Spinal cord (tissue), 10 donors: ENCODE results near the gene TNIK. TPM values are rescaled to one million over a fixed set of nuclear protein-coding genes. Genes with fewer than 3 reads are reported as not detected.

Experiments used
- DNase-seq, 6 donors: peaks; one replicate each; pipeline versions ENCODE4 v3.0.0 to v3.0.0-alpha.2; 2013 to 2015; ENCODE audit warnings: low spot score in 6 of 6, low read depth in 4 of 6
- H3K27ac ChIP-seq: one replicate; pipeline ENCODE4 v1.5.1; 2013; ENCODE audit warnings: low read depth, low read length, control low read depth
- H3K27me3 ChIP-seq: one replicate; pipeline ENCODE4 v1.6.1; 2013; ENCODE audit warnings: low read length; ENCODE audit not compliant: control insufficient read depth, insufficient read depth
- H3K36me3 ChIP-seq: one replicate; pipeline ENCODE4 v1.6.1; 2013; ENCODE audit warnings: low read length; ENCODE audit not compliant: control insufficient read depth, insufficient read depth
- H3K4me1 ChIP-seq: one replicate; pipeline ENCODE4 v1.6.1; 2013; ENCODE audit warnings: low read length; ENCODE audit not compliant: control insufficient read depth, insufficient read depth
- H3K4me3 ChIP-seq: one replicate; pipeline ENCODE4 v1.5.1; 2013; ENCODE audit warnings: low read depth, low read length, control low read depth
- H3K9me3 ChIP-seq: one replicate; pipeline ENCODE4 v1.6.1; 2013; ENCODE audit warnings: low read length; ENCODE audit not compliant: control insufficient read depth, insufficient read depth
- WGBS: methylation state at CpG from one replicate; pipeline ENCODE4 v1.1.5; 2013; ENCODE audit warnings: missing lambda C conversion rate; ENCODE audit not compliant: insufficient coverage; 5-methylcytosine and 5-hydroxymethylcytosine counted together
- polyA plus RNA-seq, 2 donors: library from polyadenylated mRNA; unstranded; fragments of 120-200 nt; gene quantifications; one replicate each; pipeline ENCODE4 v1.2.1, GENCODE V29; 2013; ENCODE audit not compliant: insufficient read length in 2 of 2
- total RNA-seq, 2 donors: library from RNA; depleted of rRNA in 1 of 2; stranded (reverse); fragments of 120-200 nt in 1 of 2; fragments of >200 nt in 1 of 2; gene quantifications; one replicate each; pipeline versions ENCODE4 v1.2.3 to v1.2.4, GENCODE V29; 2013 to 2014
- donor health status: healthy.

The TNIK gene
- total and polyA plus RNA-seq, 4 donors: 38.3 to 105 (median 88.5) TPM

DNA sequence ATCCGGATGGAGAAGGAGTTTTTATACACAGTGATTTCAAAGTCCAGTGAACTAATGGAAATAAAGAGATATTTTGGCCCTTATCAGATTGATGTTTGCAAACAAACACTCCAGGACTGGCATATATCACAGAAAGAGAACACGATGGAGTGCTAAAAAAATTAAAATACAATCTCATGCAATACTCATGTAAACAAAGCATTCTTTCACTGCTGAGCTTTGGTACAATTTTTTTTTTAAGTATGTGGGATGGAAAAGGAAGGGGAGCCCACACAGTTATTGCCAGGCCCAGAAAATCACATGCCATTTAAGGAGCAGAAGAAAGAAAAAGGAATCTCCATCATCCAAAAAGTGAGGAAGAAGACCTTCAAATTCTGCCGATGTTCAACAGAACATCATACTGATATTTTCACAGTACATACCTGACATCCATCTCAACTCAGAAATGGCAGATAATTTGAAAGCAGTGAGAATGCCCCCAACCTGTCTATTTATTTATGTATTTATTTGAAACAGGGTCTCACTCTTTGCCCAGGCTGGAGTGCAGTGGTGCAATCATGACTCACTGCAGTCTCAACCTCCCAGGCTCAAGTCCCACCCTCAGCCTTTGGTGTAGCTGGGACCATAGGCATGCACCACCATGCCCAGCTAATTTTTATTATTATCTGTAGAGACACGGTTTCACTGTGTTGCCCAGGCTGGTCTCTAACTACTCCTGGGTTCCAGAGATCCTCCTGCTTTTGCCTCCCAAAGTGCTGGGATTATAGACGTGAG is 326.2 kb downstream of the TNIK start:
- Histone ChIP-seq H3K4me3 (no peak overlapping the region), H3K4me1 (no peaks in the 10 kb centered on the region), H3K36me3 (peaks cover 5% of the 10 kb centered on the region), H3K27ac (no peak overlapping the region), H3K9me3 (no peaks in the 10 kb centered on the region), H3K27me3 (no peaks in the 10 kb centered on the region)
- 82% methylated on average over 2 of the region's 5 CpGs for WGBS
- DNase-seq: no peak

DNA sequence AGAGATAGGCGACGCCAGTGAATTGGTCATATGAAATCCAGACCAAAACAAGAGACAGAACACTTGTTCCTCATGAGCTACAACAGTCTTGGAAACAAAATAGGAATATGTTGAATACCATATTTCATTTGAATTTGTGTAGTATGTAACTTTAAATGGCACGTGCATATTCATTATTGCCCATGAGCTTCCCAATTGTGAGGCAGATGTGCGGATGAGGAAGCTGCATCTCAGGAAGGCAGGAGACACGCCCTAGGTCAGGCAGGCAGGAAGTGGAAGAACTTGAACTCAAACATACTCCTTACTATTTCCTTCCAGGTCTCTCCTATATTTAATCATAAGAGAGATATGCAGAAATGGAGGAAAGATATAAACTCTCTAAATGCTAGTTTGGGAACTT is 326.9 kb downstream of the TNIK start:
- no peak overlapping the region for H3K27ac ChIP-seq
- 100% methylated on average over 1 of the region's 5 CpGs for WGBS
- no peaks in the 10 kb centered on the region for H3K4me1 ChIP-seq
- H3K36me3 ChIP-seq: peaks cover 5% of the 10 kb centered on the region
- DNase-seq: no peak
- H3K27me3 ChIP-seq: no peaks in the 10 kb centered on the region
- no peaks in the 10 kb centered on the region for H3K9me3 ChIP-seq
- no peak overlapping the region for H3K4me3 ChIP-seq

DNA sequence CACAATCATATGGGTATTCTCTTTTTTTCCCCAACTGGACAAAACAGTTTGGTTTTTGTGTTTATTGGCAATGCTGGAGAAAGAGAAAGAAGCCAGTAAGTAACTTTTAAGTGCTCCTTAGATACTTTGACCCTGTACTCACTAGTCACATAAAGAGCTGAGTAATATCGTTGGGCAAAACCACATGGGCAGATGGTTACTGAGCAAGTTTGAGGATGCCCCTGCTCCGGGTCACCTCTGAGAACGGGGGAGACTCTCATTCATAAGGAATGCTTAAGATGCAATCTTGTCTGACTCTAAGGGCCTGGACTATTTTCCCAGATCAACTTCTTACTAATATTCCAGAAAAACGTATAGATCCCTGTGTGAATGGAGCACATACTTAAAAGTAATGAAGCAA is 327.3 kb downstream of the TNIK start:
- whole genome bisulfite sequencing: 80% methylated on average over 1 of the region's 4 CpGs
- H3K27ac ChIP-seq: no peak overlapping the region
- H3K9me3 ChIP-seq: no peaks in the 10 kb centered on the region
- peaks cover 5% of the 10 kb centered on the region for H3K36me3 ChIP-seq
- no peak for DNase-seq
- no peaks in the 10 kb centered on the region for H3K4me1 ChIP-seq
- H3K27me3 ChIP-seq: no peaks in the 10 kb centered on the region
- no peak overlapping the region for H3K4me3 ChIP-seq

DNA sequence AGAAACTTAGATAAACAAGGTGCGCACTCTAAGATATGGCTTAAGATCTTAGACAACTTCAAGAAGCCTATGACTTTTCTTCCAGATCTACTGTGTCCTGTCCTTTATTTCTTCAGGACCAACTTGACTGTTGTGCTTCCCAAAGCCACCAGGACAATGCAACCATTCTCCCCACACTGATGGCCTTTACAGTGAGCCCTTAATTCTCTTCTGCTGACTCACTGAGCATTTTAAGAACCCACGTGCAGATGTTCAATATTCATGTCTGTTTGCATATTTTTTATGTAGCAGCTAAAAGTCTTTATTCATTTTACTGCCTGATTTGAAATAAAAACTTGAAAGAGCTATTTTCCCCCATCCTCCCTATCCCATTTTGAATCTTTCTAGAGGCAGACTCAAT is 330.4 kb downstream of the TNIK start:
- Histone ChIP-seq H3K36me3 (peaks cover 7% of the 10 kb centered on the region), H3K9me3 (no peaks in the 10 kb centered on the region), H3K27me3 (no peaks in the 10 kb centered on the region), H3K4me1 (no peaks in the 10 kb centered on the region), H3K27ac (peak overlapping the region; percentile 53), H3K4me3 (no peak overlapping the region)
- 100% methylated on average over 1 of the region's 2 CpGs for WGBS
- DNase-seq: no peak

DNA sequence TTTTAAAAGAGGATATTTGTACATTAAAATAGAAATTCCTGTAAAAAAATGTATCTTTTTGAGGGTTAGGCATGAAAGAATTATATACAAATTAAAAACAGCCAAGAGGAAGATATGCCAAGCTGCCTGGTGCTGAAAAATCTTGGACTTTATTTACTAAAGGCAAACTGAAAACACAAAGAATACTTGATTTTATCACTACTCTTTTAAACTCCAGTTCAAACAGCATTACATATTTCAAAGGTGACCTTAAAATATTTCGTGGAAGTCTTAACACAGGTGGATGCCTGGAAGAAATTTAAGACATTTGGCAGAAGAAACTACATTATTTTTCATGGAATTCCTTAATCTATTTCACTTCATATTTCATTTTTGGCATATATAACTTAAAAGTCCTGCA is 332.6 kb downstream of the TNIK start:
- Histone ChIP-seq H3K9me3 (no peaks in the 10 kb centered on the region), H3K27me3 (no peaks in the 10 kb centered on the region), H3K4me3 (no peak overlapping the region), H3K27ac (no peak overlapping the region), H3K4me1 (no peaks in the 10 kb centered on the region), H3K36me3 (peaks cover 4% of the 10 kb centered on the region)
- DNase-seq: no peak
- WGBS: no CpG with 5 or more reads among the region's 1 CpG

DNA sequence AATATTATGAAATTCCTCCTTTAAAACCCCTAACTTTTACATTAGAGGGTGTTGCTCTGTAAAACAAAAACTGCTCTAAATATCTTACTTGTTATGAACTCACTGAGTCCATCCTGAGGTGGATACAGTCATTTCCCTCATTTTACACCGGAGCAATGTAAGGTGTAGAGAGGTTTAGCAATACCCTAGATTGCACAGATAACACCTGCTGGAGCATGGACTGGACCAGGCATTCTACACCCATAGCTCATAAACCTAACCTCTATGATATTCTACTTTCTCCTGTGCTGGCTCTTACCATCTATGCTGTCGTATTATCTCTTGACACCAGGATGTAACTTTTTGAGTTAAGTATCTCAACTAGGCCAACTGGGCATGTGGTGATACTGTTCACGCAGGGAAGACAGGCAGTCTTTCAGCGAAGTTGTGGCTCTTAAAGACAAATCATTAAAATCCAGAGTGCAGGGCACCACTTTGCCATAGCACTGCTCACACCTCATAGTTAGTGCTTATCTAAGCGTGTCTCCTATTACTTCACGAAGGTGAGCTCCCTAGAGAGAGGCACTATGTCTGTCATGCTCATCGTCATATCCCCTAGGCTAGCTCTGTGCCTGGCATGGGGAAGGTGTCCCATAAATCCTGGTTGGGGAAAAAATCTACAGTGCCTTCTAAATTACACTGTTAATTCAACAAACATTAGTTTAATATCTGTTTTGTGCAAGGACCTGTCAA is 333.6 kb downstream of the TNIK start:
- Histone ChIP-seq H3K4me1 (no peaks in the 10 kb centered on the region), H3K36me3 (peaks cover 4% of the 10 kb centered on the region), H3K9me3 (no peaks in the 10 kb centered on the region), H3K4me3 (no peak overlapping the region), H3K27me3 (no peaks in the 10 kb centered on the region), H3K27ac (no peak overlapping the region)
- 96% methylated on average over 5 of the region's 7 CpGs for WGBS
- no peak for DNase-seq

DNA sequence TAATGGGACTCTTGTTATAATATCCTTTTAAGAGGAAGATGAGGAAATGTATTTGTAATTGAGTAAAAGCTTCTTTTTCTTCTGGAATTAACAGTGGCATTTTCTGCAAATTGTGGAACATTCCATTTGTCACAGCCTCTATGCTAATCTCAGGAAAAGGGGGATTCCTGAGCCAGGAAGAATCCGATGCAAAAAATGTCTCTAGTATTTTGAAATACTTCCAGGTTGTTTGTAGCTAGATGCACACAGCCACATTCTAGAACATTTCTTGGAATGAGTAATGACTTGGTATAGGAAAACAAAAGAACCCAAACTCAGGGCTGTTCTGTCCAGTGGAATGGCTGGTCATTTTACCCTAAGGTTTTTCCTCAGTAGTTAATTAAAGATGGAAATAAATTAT is 335.2 kb downstream of the TNIK start:
- peak overlapping the region; percentile 48 for H3K27ac ChIP-seq
- no peaks in the 10 kb centered on the region for H3K9me3 ChIP-seq
- H3K27me3 ChIP-seq: no peaks in the 10 kb centered on the region
- H3K4me1 ChIP-seq: no peaks in the 10 kb centered on the region
- peaks cover 16% of the 10 kb centered on the region for H3K36me3 ChIP-seq
- no peak for DNase-seq
- H3K4me3 ChIP-seq: no peak overlapping the region
- no CpG with 5 or more reads among the region's 1 CpG for WGBS

DNA sequence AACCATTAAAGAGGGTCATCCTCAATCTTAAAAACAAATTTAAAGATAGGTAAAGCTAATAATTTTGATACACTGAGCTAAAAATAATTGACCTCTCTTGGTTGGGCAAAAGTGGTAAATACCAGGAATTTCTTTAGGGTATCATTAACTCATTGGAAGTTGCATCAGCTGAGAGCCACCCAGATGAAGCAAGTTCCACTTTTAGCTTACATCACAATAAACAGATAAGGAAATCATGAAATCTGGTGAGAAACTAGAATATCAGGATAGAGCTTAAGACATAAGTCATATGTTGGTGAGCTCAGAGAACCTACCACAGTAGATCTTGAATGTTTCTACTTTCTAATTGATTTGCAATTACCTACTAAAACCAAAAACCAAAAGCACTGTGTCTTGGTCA is 336.3 kb downstream of the TNIK start:
- Histone ChIP-seq H3K36me3 (peaks cover 16% of the 10 kb centered on the region), H3K4me3 (no peak overlapping the region), H3K9me3 (no peaks in the 10 kb centered on the region), H3K4me1 (no peaks in the 10 kb centered on the region), H3K27me3 (no peaks in the 10 kb centered on the region), H3K27ac (no peak overlapping the region)
- no peak for DNase-seq

DNA sequence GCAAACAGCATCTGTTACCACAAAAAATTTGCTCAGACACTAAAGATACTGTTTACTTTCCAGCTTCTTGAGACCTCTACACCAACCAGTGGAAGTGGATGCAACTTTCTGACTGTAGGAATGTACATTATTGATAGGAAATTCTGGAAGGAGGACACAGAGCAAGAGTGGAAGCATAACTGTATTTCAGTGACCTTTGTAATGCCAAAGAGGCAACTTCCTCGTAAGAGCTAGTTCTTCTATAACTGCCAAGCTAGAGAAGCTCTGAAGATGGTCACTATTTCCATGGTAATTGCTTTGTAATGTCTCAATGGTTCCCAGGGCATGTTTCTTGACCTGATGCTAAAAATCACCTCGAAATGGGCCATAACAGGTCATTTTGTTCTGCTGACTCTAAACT is 337.3 kb downstream of the TNIK start:
- Histone ChIP-seq H3K27ac (no peak overlapping the region), H3K9me3 (no peaks in the 10 kb centered on the region), H3K4me3 (no peak overlapping the region), H3K4me1 (no peaks in the 10 kb centered on the region), H3K36me3 (peaks cover 16% of the 10 kb centered on the region), H3K27me3 (no peaks in the 10 kb centered on the region)
- no CpG with 5 or more reads among the region's 2 CpGs for WGBS
- no peak for DNase-seq

DNA sequence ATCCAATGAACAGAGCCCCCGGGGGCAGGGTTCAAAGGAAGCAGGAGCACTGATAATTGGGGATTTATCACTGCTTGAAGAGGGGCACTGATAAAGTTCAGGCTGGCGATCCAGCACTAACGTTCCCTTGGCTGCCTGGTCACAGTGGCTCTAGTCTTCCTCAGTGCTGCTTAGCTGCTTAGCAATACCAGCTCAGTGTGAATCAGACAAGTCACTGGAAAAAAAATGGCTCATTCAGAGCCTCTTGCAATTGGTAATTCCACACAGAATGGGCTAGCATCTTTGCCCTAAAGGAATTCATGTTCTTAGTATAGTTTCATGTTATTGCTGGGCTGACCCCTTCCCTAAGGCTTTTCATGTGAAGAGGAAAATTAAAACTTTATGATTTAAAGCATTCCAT is 338.0 kb downstream of the TNIK start:
- peak overlapping the region; percentile 61 for H3K27ac ChIP-seq
- H3K4me3 ChIP-seq: no peak overlapping the region
- peaks cover 16% of the 10 kb centered on the region for H3K36me3 ChIP-seq
- DNase-seq: peak in 1 of 6 donors; percentile 25
- H3K4me1 ChIP-seq: no peaks in the 10 kb centered on the region
- H3K27me3 ChIP-seq: no peaks in the 10 kb centered on the region
- WGBS: 41% methylated on average over 3 of the region's 3 CpGs
- no peaks in the 10 kb centered on the region for H3K9me3 ChIP-seq
